K562 (cell line): Measurements from ENCODE around the gene PAXIP1. TPM values are rescaled to one million over a fixed set of nuclear protein-coding genes. Genes with fewer than 3 reads are reported as not detected.
A peak's percentile ranks its signal among the peaks of the same experiment; 100 is the strongest.

ENCODE experiments used
- ATAC-seq: fragments of 200-7000 bp; cut with Tn5 transposase; 3 replicates; pipeline ENCODE4 v1.9.1; 2020; ENCODE audit warnings: moderate library complexity
- BruUV-seq: library from RNA; stranded (reverse); fragments of 400-500 nt; replicated peaks from 2 replicates; lab custom pipeline; 2021; lab: Mats Ljungman, UMichigan
- CTCF ChIA-PET: fragments of 300-600 bp; formaldehyde crosslinking; extraction: SDS; loops from one replicate; lab custom pipeline; 2021; ENCODE audit warnings: low intra/inter-chr PET ratio; lab: Yijun Ruan, JAX
- POLR2A ChIA-PET: fragments of 300-600, 350-650 bp; sonication (Branson Sonifier 250); formaldehyde crosslinking; extraction: SDS; loops from one replicate; lab custom pipeline; 2021; ENCODE audit warnings: antibody characterized with exemption, inconsistent platforms; lab: Yijun Ruan, JAX
- DNase-seq, 4 experiments: peaks; one replicate each; pipeline versions ENCODE4 v3.0.0 to v3.0.0-alpha.2; 2011 to 2018; ENCODE audit warnings: low spot score in 3 of 4, mixed read lengths in 3 of 4; ENCODE audit errors: extremely low read depth in 1 of 4
- FAIRE-seq: peaks from 2 replicates; lab custom pipeline; 2011; peaks lifted over from hg19 to GRCh38; lab: Jason Lieb, UNC
- H2AFZ ChIP-seq: 2 replicates; pipeline ENCODE4 v1.6.0; 2011; ENCODE audit warnings: low read depth, low read length, control low read depth, inconsistent platforms
- H3K27ac ChIP-seq: fragments of 200-600 bp; 3 replicates; pipeline ENCODE4 v1.8.0; 2011; ENCODE audit warnings: low read depth, mild to moderate bottlenecking, control low read depth, inconsistent platforms, low read length, moderate library complexity, mixed read lengths; ENCODE audit errors: extremely low read depth
- H3K27me3 ChIP-seq, 2 experiments: fragments of 300-600 bp in 1 of 2; 2 replicates in 1 of 2; 3 replicates in 1 of 2; pipeline versions ENCODE4 v1.6.0 to v1.8.0; 2011; ENCODE audit warnings: inconsistent platforms in 2 of 2, low read length in 2 of 2, mild to moderate bottlenecking in 1 of 2, mixed read lengths in 1 of 2, moderate library complexity in 1 of 2; ENCODE audit not compliant: control insufficient read depth in 2 of 2, insufficient read depth in 2 of 2
- H3K36me3 ChIP-seq: fragments of 300-600 bp; 3 replicates; pipeline ENCODE4 v1.8.0; 2011; ENCODE audit warnings: mild to moderate bottlenecking, low read length, inconsistent platforms; ENCODE audit not compliant: control insufficient read depth, insufficient read depth
- H3K4me1 ChIP-seq, 2 experiments: fragments of 200-600 bp in 1 of 2; replicated peaks in 1 of 2; 2 replicates in 1 of 2; 3 replicates in 1 of 2; pipeline versions ENCODE4 v1.5.1 to v1.8.0; 2011; ENCODE audit warnings: inconsistent platforms in 2 of 2, low read length in 2 of 2, mild to moderate bottlenecking in 1 of 2, mixed read lengths in 1 of 2, moderate library complexity in 1 of 2; ENCODE audit not compliant: control insufficient read depth in 2 of 2, insufficient read depth in 2 of 2
- H3K4me2 ChIP-seq: 2 replicates; pipeline ENCODE4 v1.6.1; 2011; ENCODE audit warnings: low read length, control low read depth, inconsistent platforms, mixed read lengths; ENCODE audit not compliant: insufficient read depth
- H3K4me3 ChIP-seq: fragments of 200-600 bp; sonication (generic), shearing (Covaris generic); 2 replicates; pipeline ENCODE4 v1.5.1; 2016; ENCODE audit warnings: control low read depth, inconsistent platforms
- H3K79me2 ChIP-seq: fragments of 200-600 bp; 3 replicates; pipeline ENCODE4 v1.8.0; 2011; ENCODE audit warnings: low read length, inconsistent platforms; ENCODE audit not compliant: control insufficient read depth, insufficient read depth
- H3K9ac ChIP-seq, 2 experiments: 2 replicates each; pipeline versions ENCODE4 v1.6.0 to v1.6.1; 2011; ENCODE audit warnings: low read depth in 2 of 2, low read length in 2 of 2, control low read depth in 1 of 2, inconsistent platforms in 1 of 2, mild to moderate bottlenecking in 1 of 2, mixed read lengths in 1 of 2; ENCODE audit not compliant: insufficient read depth in 1 of 2
- H3K9me1 ChIP-seq: one replicate; pipeline ENCODE4 v1.6.0; 2011; ENCODE audit warnings: inconsistent platforms, mild to moderate bottlenecking, low read length, moderate library complexity; ENCODE audit not compliant: control insufficient read depth, insufficient read depth
- H3K9me3 ChIP-seq: replicated peaks from 2 replicates; pipeline ENCODE4 v1.5.1; 2011; ENCODE audit warnings: low read depth, low read length, inconsistent platforms; ENCODE audit not compliant: control insufficient read depth, insufficient read depth
- H4K20me1 ChIP-seq: replicated peaks from 2 replicates; pipeline ENCODE4 v1.6.1; 2011; ENCODE audit warnings: low read length, inconsistent platforms, mixed read lengths; ENCODE audit not compliant: control insufficient read depth, insufficient read depth
- DDX20 ChIP-seq: fragments of 450-650 bp; IDR thresholded peaks from 2 replicates; pipeline ENCODE4 v1.6.1; 2016; ENCODE audit warnings: missing genetic modification characterization, low read depth, mild to moderate bottlenecking, missing compliant biosample characterization, moderate library complexity
- ELF4 ChIP-seq: fragments of 450-650 bp; formaldehyde crosslinking; IDR thresholded peaks from 2 replicates; pipeline ENCODE4 v1.4.0; 2022; ENCODE audit warnings: missing genetic modification characterization
- HIVEP1 ChIP-seq: fragments of 250-450 bp; sonication (Bioruptor Pico); IDR thresholded peaks from 2 replicates; pipeline ENCODE4 v1.4.0; 2020; ENCODE audit warnings: mild to moderate bottlenecking
- KLF1 ChIP-seq: fragments of 450-650 bp; IDR thresholded peaks from 2 replicates; pipeline ENCODE4 v1.6.1; 2016; ENCODE audit warnings: missing genetic modification characterization, missing compliant biosample characterization
- KLF16 ChIP-seq: IDR thresholded peaks from 2 replicates; pipeline ENCODE4 v1.6.1; 2016; ENCODE audit warnings: antibody characterized with exemption
- MAFG ChIP-seq: fragments of 450-650 bp; conservative IDR thresholded peaks from 2 replicates; pipeline ENCODE4 v1.6.1; 2016; ENCODE audit warnings: missing genetic modification characterization, missing compliant biosample characterization
- NELFE ChIP-seq: IDR thresholded peaks from 2 replicates; pipeline ENCODE4 v1.6.1; 2011; ENCODE audit warnings: mild to moderate bottlenecking; ENCODE audit not compliant: insufficient read depth, insufficient read length
- NR2F6 ChIP-seq: fragments of 450-650 bp; formaldehyde crosslinking; IDR thresholded peaks from 2 replicates; pipeline ENCODE4 v1.4.0; 2020; ENCODE audit warnings: mild to moderate bottlenecking
- POLR2G ChIP-seq: fragments of 200-400 bp; formaldehyde crosslinking; IDR thresholded peaks from 2 replicates; pipeline ENCODE4 v1.6.1; 2017; ENCODE audit warnings: low read depth, mild to moderate bottlenecking, antibody characterized with exemption, low read length, moderate library complexity
- POLR3G ChIP-seq: IDR thresholded peaks from 2 replicates; pipeline ENCODE4 v1.6.1; 2011; ENCODE audit not compliant: insufficient read length, insufficient replicate concordance; ENCODE audit errors: extremely low read depth
- RBM15 ChIP-seq: fragments of 200-400 bp; formaldehyde crosslinking; IDR thresholded peaks from 2 replicates; pipeline ENCODE4 v1.6.1; 2018; ENCODE audit warnings: mild to moderate bottlenecking, low read length, moderate library complexity; ENCODE audit not compliant: insufficient read depth
- RFX1 ChIP-seq: fragments of 450-650 bp; IDR thresholded peaks from 2 replicates; pipeline ENCODE4 v1.6.1; 2016; ENCODE audit warnings: mild to moderate bottlenecking, moderate library complexity
- THRAP3 ChIP-seq: fragments of 450-650 bp; IDR thresholded peaks from 2 replicates; pipeline ENCODE4 v1.6.1; 2016; ENCODE audit warnings: mild to moderate bottlenecking, inconsistent platforms, borderline replicate concordance
- ZNF146 ChIP-seq: IDR thresholded peaks from one replicate; pipeline ENCODE4 v1.6.1; 2018; ENCODE audit warnings: missing compliant biosample characterization; ENCODE audit not compliant: unreplicated experiment
- ZNF717 ChIP-seq: fragments of 250-450 bp; sonication (Bioruptor Pico); IDR thresholded peaks from 2 replicates; pipeline ENCODE4 v1.5.0; 2021
- WGBS: fragments of 100-300 bp; shearing (Covaris generic); methylation state at CpG from one replicate; pipeline ENCODE4 v1.1.6; 2016; ENCODE audit warnings: low coverage, mixed read lengths; ENCODE audit not compliant: insufficient coverage; ENCODE audit errors: missing lambda C conversion rate; 5-methylcytosine and 5-hydroxymethylcytosine counted together
- in situ Hi-C: fragments of 300-500 bp; cut with MboI; formaldehyde crosslinking; loops from 4 replicates; pipeline ENCODE4 v1.15.0; 2018; ENCODE audit warnings: inconsistent platforms, mixed read lengths
- intact Hi-C: fragments of 100-400 bp; cut with micrococcal nuclease; formaldehyde crosslinking; loops from 2 replicates; pipeline ENCODE4 v1.14.2; 2022
- polyA plus RNA-seq, 8 experiments: library from polyadenylated mRNA; depleted of rRNA in 4 of 8; stranded (reverse) in 5 of 8; unstranded in 3 of 8; fragments of >200 nt; fragmentation: Nextera tagmentation in 2 of 8; fragmentation: Illumina TruSeq in 1 of 8; extraction: Ambion mirVana in 2 of 8; extraction: Trizol in 1 of 8; gene quantifications; 2 replicates each; pipeline versions ENCODE4 v1.2.1 to v1.2.3, GENCODE V29; 2011 to 2014; ENCODE audit warnings: inconsistent platforms in 1 of 8, missing spikeins in 1 of 8
- total RNA-seq, 7 experiments: library from RNA; depleted of rRNA in 6 of 7; stranded (reverse); fragments of >200 nt in 6 of 7; fragmentation: Illumina TruSeq in 2 of 7; extraction: Trizol in 2 of 7; gene quantifications; 2 replicates each; pipeline versions ENCODE4 v1.2.1 to v1.2.3, GENCODE V29; 2011 to 2021; ENCODE audit warnings: low replicate concordance in 1 of 7
- TF ChIP-seq, protein P1 (sequence below): IDR thresholded peaks from 3 replicates; pipeline ENCODE4 v1.6.1; 2011; ENCODE audit warnings: borderline replicate concordance, mild to moderate bottlenecking, moderate library complexity; ENCODE audit not compliant: insufficient read length; ENCODE audit errors: extremely low read depth

Gene PAXIP1
- total and polyA plus RNA-seq, 9 of the 15 experiments (the other 6 are each of a cell fraction or from before 2014, with no cell fraction given) = 9.7 to 37.9 (median 28.4) TPM

GRCh38 chr7:155048006-155048405 lies 45.1 kb upstream of the PAXIP1 start:
- CTCF ChIA-PET = no interaction called here
- POLR2A ChIA-PET = no interaction called here
- FAIRE-seq = no peak

GRCh38 chr7:155043756-155044155 lies 40.8 kb upstream of the PAXIP1 start:
- ChIA-PET CTCF (no interaction called here), POLR2A (no interaction called here)
- Histone ChIP-seq H3K4me1 (no peaks in the 10 kb centered on the region), H3K9ac (no peak overlapping the region), H3K4me3 (no peak overlapping the region), H3K9me1 (no peaks in the 10 kb centered on the region), H3K4me2 (no peak overlapping the region), H2AFZ (no peak overlapping the region), H4K20me1 (no peaks in the 10 kb centered on the region), H3K79me2 (no peaks in the 10 kb centered on the region), H3K27ac (no peak overlapping the region), H3K9me3 (no peaks in the 10 kb centered on the region), H3K27me3 (peaks cover 9 to 24% of the 10 kb centered on the region in 2 experiments), H3K36me3 (no peaks in the 10 kb centered on the region)
- WGBS = 1% methylated on average over 4 of the region's 4 CpGs
- no peak for DNase-seq
- no peak for FAIRE-seq
- BruUV-seq = no TSS peak
- in situ Hi-C loops (no loop called here), intact Hi-C loops (no loop called here)
- ATAC-seq = no peak
- TF ChIP-seq HIVEP1 (CRISPR knock-in tag) (no peak), POLR2G (no peak), NR2F6 (no peak), ZNF146 (CRISPR knock-in tag) (no peak), ELF4 (CRISPR knock-in tag) (no peak), MAFG (no peak), KLF16 (no peak), NELFE (no peak), THRAP3 (no peak), ZNF717 (no peak), DDX20 (no peak), KLF1 (no peak), RBM15 (no peak)
- TF ChIP-seq, protein P1, sequence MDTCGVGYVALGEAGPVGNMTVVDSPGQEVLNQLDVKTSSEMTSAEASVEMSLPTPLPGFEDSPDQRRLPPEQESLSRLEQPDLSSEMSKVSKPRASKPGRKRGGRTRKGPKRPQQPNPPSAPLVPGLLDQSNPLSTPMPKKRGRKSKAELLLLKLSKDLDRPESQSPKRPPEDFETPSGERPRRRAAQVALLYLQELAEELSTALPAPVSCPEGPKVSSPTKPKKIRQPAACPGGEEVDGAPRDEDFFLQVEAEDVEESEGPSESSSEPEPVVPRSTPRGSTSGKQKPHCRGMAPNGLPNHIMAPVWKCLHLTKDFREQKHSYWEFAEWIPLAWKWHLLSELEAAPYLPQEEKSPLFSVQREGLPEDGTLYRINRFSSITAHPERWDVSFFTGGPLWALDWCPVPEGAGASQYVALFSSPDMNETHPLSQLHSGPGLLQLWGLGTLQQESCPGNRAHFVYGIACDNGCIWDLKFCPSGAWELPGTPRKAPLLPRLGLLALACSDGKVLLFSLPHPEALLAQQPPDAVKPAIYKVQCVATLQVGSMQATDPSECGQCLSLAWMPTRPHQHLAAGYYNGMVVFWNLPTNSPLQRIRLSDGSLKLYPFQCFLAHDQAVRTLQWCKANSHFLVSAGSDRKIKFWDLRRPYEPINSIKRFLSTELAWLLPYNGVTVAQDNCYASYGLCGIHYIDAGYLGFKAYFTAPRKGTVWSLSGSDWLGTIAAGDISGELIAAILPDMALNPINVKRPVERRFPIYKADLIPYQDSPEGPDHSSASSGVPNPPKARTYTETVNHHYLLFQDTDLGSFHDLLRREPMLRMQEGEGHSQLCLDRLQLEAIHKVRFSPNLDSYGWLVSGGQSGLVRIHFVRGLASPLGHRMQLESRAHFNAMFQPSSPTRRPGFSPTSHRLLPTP = no peak

More at GRCh38 chr7:155048006-155048405, 45.1 kb upstream of the PAXIP1 start:
- WGBS = 4% methylated on average over 4 of the region's 4 CpGs
- no peaks in the 10 kb centered on the region for H3K9me1 ChIP-seq
- H4K20me1 ChIP-seq = no peaks in the 10 kb centered on the region
- H3K36me3 ChIP-seq = no peaks in the 10 kb centered on the region
- in situ Hi-C loops (no loop called here), intact Hi-C loops (no loop called here)
- H3K27me3 ChIP-seq = peaks cover 22 to 35% of the 10 kb centered on the region in 2 experiments
- H3K4me2 ChIP-seq = no peak overlapping the region
- DNase-seq (no peak), ATAC-seq (no peak)
- no peaks in the 10 kb centered on the region for H3K4me1 ChIP-seq
- TF ChIP-seq RFX1 (peak; percentile 44; the same call in 1 of the 2 replicates), POLR3G (no peak)
- H3K79me2 ChIP-seq = no peaks in the 10 kb centered on the region
- H2AFZ ChIP-seq = no peak overlapping the region
- H3K9me3 ChIP-seq = no peaks in the 10 kb centered on the region
- H3K9ac ChIP-seq = no peak overlapping the region
- H3K4me3 ChIP-seq = no peak overlapping the region
- no peak overlapping the region for H3K27ac ChIP-seq
- no TSS peak for BruUV-seq
